ENCODE data around the gene MOG. TPM values are rescaled to one million over a fixed set of nuclear protein-coding genes. Genes with fewer than 3 reads are reported as not detected.

The MOG gene
- total and polyA plus RNA-seq, 4 donors, result not detected

DNA sequence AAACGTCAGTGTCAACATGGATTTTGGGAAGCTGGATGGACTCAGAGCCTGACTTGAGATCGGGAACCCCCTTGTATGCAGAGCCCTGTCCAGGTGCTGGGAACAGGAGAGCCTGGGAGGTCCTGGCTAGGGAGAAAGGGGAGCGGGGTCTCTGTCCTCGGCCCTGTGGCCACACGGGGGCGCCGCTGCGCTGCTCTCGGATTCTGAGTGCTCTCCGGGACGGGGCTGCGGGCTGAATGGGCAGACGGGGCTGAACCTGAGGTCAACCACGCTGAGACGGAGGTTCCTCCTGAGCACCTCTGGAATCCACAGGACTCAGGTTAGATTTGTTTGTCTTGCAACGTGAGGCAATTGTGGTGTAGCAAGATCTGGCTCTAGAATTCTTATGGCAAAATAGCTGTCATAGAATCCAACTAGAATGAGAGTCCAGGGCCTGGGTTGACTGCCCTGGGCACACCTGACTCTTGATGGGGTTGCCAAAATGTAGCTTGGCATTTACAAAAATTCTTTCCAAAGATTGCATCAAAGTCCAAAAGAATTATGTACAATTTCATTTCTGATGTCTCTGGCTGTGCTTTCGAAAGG lies 45.7 kb downstream of the MOG start:
- H3K27me3 ChIP-seq (ENCODE audit: control insufficient read depth in 3 of 3, insufficient read depth in 3 of 3, low read length in 2 of 3), result peaks cover 0 to 7% (median 3%) of the 10 kb centered on the region in 3 donors
- ATAC-seq (ENCODE audit: insufficient read depth, low FRiP score), result no peak
- TF ChIP-seq, protein P1, sequence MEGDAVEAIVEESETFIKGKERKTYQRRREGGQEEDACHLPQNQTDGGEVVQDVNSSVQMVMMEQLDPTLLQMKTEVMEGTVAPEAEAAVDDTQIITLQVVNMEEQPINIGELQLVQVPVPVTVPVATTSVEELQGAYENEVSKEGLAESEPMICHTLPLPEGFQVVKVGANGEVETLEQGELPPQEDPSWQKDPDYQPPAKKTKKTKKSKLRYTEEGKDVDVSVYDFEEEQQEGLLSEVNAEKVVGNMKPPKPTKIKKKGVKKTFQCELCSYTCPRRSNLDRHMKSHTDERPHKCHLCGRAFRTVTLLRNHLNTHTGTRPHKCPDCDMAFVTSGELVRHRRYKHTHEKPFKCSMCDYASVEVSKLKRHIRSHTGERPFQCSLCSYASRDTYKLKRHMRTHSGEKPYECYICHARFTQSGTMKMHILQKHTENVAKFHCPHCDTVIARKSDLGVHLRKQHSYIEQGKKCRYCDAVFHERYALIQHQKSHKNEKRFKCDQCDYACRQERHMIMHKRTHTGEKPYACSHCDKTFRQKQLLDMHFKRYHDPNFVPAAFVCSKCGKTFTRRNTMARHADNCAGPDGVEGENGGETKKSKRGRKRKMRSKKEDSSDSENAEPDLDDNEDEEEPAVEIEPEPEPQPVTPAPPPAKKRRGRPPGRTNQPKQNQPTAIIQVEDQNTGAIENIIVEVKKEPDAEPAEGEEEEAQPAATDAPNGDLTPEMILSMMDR (IDR thresholded peaks at IDR 0.05; ENCODE audit: control extremely low read depth, extremely low read depth), result peak; percentile 18
- H3K9ac ChIP-seq (ENCODE audit: insufficient read depth in 1 of 2, low read length in 2 of 2), result no peak overlapping the region
- no peaks in the 10 kb centered on the region for H3K36me3 ChIP-seq (ENCODE audit: control insufficient read depth in 4 of 4, insufficient read depth in 4 of 4, low read length in 4 of 4)
- peak in 2 of 3 donors; percentile 48 to 49 for DNase-seq
- no peak overlapping the region for H3K27ac ChIP-seq (ENCODE audit: low read depth in 1 of 2, low read length in 1 of 2)
- no peaks in the 10 kb centered on the region for H3K9me3 ChIP-seq (ENCODE audit: control insufficient read depth in 4 of 4, insufficient read depth in 3 of 4, low read length in 3 of 4)
- H3K4me1 ChIP-seq (ENCODE audit: control insufficient read depth in 5 of 5, insufficient read depth in 5 of 5, low read length in 5 of 5), result no peaks in the 10 kb centered on the region
- H3K4me3 ChIP-seq, result no peak overlapping the region
- WGBS, 2 donors, result 7 to 23% methylated on average over 17 of the region's 17 CpGs

DNA sequence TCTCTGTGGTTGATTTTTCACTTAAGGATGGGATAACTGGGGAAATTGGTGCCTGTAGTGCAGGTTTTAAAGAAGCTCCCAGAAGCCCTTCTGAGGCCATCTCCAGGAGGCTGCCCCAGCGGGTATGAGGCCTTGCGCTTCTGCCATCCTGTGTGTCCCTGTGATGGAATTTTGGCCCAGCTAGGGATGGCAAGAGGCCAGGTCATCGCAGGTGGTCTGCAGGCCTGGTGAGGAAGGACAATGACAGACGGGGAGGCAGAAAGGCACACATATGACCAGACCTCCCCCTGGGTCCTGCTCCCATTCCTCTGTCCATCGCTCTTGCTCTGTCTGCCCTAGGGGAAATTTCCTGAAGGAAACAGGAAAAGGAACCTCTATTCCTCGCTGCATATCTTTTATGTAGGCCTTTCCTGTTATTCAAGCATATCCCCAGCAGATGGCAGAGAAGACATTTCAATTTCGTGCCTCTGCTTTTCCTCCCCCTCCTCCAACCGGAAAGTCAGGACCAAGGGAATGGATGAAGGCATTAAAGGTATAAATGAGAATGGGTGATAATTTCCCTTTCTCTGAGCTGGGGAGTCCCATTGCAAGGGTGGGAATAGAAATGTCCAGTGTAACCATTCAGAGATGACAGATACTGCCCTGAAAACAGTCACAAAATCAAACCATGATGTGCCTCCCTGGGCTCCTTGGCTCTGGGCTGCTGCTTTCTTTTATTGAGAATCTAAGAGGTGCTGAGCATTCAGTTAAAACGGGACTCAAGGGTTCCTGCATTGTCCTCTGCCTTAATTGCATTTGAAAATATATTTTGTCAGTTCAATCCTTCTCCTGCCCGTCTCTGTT lies 48.7 kb downstream of the MOG start:
- TF ChIP-seq, protein P1 (IDR thresholded peaks at IDR 0.05; ENCODE audit: control extremely low read depth, extremely low read depth), result peak; percentile 62
- Histone ChIP-seq H3K36me3 (ENCODE audit: control insufficient read depth in 4 of 4, insufficient read depth in 4 of 4, low read length in 4 of 4) (no peaks in the 10 kb centered on the region), H3K27me3 (ENCODE audit: control insufficient read depth in 3 of 3, insufficient read depth in 3 of 3, low read length in 2 of 3) (peaks cover 0 to 17% (median 6%) of the 10 kb centered on the region in 3 donors), H3K4me3 (no peak overlapping the region), H3K9me3 (ENCODE audit: control insufficient read depth in 4 of 4, insufficient read depth in 3 of 4, low read length in 3 of 4) (no peaks in the 10 kb centered on the region), H3K9ac (ENCODE audit: insufficient read depth in 1 of 2, low read length in 2 of 2) (no peak overlapping the region), H3K4me1 (ENCODE audit: control insufficient read depth in 5 of 5, insufficient read depth in 5 of 5, low read length in 5 of 5) (no peaks in the 10 kb centered on the region), H3K27ac (ENCODE audit: low read depth in 1 of 2, low read length in 1 of 2) (no peak overlapping the region)
- peak; percentile 39 to 60 (median 47) for DNase-seq
- WGBS, 2 donors, result 39% methylated on average over 10 of the region's 10 CpGs
- peak; percentile 70 for ATAC-seq (ENCODE audit: insufficient read depth, low FRiP score)

DNA sequence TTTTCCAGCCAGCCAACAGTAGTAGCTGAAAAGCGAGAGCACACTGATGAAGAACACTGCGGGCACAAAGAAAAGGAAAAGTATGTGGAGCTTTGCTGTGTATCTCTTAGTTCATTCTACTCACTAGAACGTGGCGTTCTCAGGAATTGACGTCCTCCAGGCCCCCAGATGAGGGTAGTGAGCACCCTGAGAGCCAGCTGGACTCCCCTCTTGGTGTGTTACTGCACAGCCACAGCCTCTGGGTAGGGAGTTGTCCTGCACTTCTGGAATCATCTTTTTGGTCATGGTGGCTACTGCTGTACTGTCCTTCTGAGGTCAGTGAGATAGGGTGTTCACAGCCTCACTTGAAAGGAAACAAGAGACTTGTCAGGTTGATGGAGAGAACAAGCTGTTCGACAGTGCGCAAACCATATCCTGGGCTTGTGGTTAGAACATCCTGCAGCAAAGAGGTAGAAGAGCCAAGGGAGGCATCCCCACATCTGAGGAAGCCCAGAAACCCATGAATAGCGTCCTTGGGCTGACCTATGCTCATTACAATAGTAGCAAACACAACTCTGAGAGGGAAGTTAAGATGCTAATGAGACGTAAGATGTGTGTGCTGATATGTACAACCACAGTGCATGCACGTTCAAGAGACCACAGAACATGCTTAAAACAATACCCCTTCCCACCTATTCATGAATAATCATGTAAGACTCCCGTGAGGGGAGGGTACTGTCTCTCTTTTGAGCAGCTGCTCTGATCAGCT lies 51.7 kb downstream of the MOG start:
- H3K4me3 ChIP-seq, result no peak overlapping the region
- no peak overlapping the region for H3K27ac ChIP-seq (ENCODE audit: low read depth in 1 of 2, low read length in 1 of 2)
- H3K9me3 ChIP-seq (ENCODE audit: control insufficient read depth in 4 of 4, insufficient read depth in 3 of 4, low read length in 3 of 4), result no peaks in the 10 kb centered on the region
- H3K36me3 ChIP-seq (ENCODE audit: control insufficient read depth in 4 of 4, insufficient read depth in 4 of 4, low read length in 4 of 4), result no peaks in the 10 kb centered on the region
- peaks cover 0 to 28% (median 6%) of the 10 kb centered on the region in 3 donors for H3K27me3 ChIP-seq (ENCODE audit: control insufficient read depth in 3 of 3, insufficient read depth in 3 of 3, low read length in 2 of 3)
- WGBS, 2 donors, result 47 to 58% methylated on average over 11 of the region's 11 CpGs
- DNase-seq, result no peak
- H3K4me1 ChIP-seq (ENCODE audit: control insufficient read depth in 5 of 5, insufficient read depth in 5 of 5, low read length in 5 of 5), result no peaks in the 10 kb centered on the region
- TF ChIP-seq, protein P1 (IDR thresholded peaks at IDR 0.05; ENCODE audit: control extremely low read depth, extremely low read depth), result no peak
- H3K9ac ChIP-seq (ENCODE audit: insufficient read depth in 1 of 2, low read length in 2 of 2), result no peak overlapping the region
- ATAC-seq (ENCODE audit: insufficient read depth, low FRiP score), result no peak

All from lung (tissue), 12 donors.